Measurements from ENCODE around the gene UCN2.

UCN2 gene

DNA sequence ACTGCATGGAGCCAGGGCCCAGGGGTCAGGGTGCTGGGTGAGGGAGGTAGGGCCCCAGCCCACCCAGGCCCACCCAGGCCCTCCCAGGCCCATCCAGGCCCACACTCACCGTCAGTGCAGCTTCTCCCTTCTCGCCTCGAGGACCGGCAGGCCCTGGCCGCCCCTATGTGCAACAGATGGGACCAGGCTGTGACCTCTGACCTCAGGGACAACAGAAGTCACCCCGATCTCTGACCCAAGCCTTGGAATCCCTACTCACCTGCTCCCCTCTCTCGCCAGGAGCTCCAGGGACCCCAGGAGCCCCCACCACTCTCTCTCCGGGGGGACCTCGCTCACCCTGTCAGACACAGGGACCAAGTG, 2.8 kb upstream of the UCN2 start:
- Histone ChIP-seq H3K9me3 (ENCODE audit: control insufficient read depth, insufficient read depth, low read length) (no peaks in the 10 kb centered on the region), H3K27ac (ENCODE audit: low read depth, low read length) (no peak overlapping the region), H3K9me2 (replicated peaks; ENCODE audit: control insufficient read depth, low read length) (no peaks in the 10 kb centered on the region), H3K4me3 (ENCODE audit: low read length) (no peak overlapping the region), H3K36me3 (ENCODE audit: control insufficient read depth, low read length) (no peaks in the 10 kb centered on the region), H3F3A (ENCODE audit: control insufficient read depth, insufficient read depth) (no peaks in the 10 kb centered on the region), H4K20me1 (ENCODE audit: control insufficient read depth, insufficient read depth, low read depth, low read length) (no peaks in the 10 kb centered on the region), H3K4me2 (ENCODE audit: low read length) (no peak overlapping the region), H3K27me3 (ENCODE audit: control insufficient read depth, low read length) (no peaks in the 10 kb centered on the region), H3K4me1 (ENCODE audit: control insufficient read depth, low read length) (no peaks in the 10 kb centered on the region), H3K79me2 (ENCODE audit: control insufficient read depth, low read length) (no peaks in the 10 kb centered on the region)
- no peak for TF ChIP-seq EZH2phosphoT487 (IDR thresholded peaks at IDR 0.05; ENCODE audit: borderline replicate concordance, low read length)
- TF ChIP-seq, protein P1, sequence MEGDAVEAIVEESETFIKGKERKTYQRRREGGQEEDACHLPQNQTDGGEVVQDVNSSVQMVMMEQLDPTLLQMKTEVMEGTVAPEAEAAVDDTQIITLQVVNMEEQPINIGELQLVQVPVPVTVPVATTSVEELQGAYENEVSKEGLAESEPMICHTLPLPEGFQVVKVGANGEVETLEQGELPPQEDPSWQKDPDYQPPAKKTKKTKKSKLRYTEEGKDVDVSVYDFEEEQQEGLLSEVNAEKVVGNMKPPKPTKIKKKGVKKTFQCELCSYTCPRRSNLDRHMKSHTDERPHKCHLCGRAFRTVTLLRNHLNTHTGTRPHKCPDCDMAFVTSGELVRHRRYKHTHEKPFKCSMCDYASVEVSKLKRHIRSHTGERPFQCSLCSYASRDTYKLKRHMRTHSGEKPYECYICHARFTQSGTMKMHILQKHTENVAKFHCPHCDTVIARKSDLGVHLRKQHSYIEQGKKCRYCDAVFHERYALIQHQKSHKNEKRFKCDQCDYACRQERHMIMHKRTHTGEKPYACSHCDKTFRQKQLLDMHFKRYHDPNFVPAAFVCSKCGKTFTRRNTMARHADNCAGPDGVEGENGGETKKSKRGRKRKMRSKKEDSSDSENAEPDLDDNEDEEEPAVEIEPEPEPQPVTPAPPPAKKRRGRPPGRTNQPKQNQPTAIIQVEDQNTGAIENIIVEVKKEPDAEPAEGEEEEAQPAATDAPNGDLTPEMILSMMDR (IDR thresholded peaks at IDR 0.05; ENCODE audit: low read depth, low read length, poor library complexity, severe bottlenecking), result no peak

DNA sequence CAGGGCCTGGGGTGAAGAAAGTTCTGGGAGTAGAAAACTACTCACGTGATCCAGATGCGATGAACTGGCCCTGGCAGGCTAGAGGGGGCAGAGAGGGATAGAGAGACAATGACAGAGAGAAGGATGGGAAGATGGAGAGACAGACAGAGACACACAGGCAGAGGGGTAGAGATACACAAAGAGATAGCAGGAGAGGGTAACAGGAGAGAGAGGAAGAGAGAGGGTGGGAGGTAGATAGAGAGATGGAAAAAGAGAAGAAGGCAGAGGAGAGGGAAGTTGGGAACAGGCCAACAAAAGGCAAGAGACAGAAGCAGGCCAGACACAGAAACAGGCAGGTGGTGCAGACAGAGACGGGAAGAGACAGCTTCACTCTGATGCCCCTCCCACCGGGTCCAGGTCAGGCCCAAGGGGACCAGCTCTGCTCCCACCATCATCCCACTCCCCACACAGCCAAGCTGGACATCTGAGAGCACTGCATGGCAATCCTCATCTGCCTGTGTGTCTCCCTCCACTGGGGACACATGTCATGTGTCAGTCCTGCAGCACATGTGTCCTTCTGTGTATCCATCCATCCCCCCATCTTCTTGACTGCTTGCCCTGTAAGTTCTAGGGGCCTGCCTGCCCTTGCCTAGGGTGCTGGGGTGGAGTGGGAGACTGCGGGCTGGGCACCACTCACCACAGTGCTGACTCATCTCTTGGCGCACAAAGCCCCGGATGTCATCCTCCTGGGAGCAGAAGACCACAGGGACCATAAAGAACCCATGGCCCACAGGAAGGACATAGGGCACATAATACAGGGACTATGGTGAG, 2.2 kb upstream of the UCN2 start:
- H3K9me2 ChIP-seq (replicated peaks; ENCODE audit: control insufficient read depth, low read length), result no peaks in the 10 kb centered on the region
- H3K4me2 ChIP-seq (ENCODE audit: low read length), result no peak overlapping the region
- H3K27me3 ChIP-seq (ENCODE audit: control insufficient read depth, low read length), result 0 out of 2 replicates have a peak, but pooled peaks cover 2% of the 10 kb centered on the region
- no peak overlapping the region for H3K27ac ChIP-seq (ENCODE audit: low read depth, low read length)
- no peak for TF ChIP-seq EZH2phosphoT487 (IDR thresholded peaks at IDR 0.05; ENCODE audit: borderline replicate concordance, low read length)
- TF ChIP-seq, protein P1 (IDR thresholded peaks at IDR 0.05; ENCODE audit: low read depth, low read length, poor library complexity, severe bottlenecking), result no peak
- no peak overlapping the region for H3K4me3 ChIP-seq (ENCODE audit: low read length)
- H3K9me3 ChIP-seq (ENCODE audit: control insufficient read depth, insufficient read depth, low read length), result no peaks in the 10 kb centered on the region
- no peaks in the 10 kb centered on the region for H3F3A ChIP-seq (ENCODE audit: control insufficient read depth, insufficient read depth)
- no peaks in the 10 kb centered on the region for H3K79me2 ChIP-seq (ENCODE audit: control insufficient read depth, low read length)
- H4K20me1 ChIP-seq (ENCODE audit: control insufficient read depth, insufficient read depth, low read depth, low read length), result no peaks in the 10 kb centered on the region
- no peaks in the 10 kb centered on the region for H3K36me3 ChIP-seq (ENCODE audit: control insufficient read depth, low read length)
- H3K4me1 ChIP-seq (ENCODE audit: control insufficient read depth, low read length), result peaks cover 5% of the 10 kb centered on the region

DNA sequence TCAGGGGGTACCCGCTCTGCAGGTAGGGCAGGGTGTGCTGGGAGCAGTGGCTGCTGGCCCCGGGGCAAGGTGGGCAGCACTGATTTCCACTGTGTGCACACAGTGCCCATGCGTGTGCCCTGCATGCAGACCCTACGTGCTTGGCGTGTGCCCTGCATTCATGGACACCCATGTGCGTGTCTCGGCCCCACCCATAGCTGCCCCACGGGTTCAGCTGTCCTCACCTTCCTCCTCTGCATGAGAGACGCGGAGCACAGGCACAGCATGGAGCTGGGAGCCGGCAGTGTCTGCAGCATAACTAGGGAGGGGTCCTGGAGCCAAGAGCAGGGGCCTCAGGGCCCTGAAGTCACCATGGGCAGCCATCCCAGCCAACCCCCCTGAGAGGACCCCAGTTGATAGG, 1.6 kb upstream of the UCN2 start:
- Histone ChIP-seq H3K27ac (ENCODE audit: low read depth, low read length) (no peak overlapping the region), H3F3A (ENCODE audit: control insufficient read depth, insufficient read depth) (no peaks in the 10 kb centered on the region), H3K9me3 (ENCODE audit: control insufficient read depth, insufficient read depth, low read length) (no peaks in the 10 kb centered on the region), H3K9me2 (replicated peaks; ENCODE audit: control insufficient read depth, low read length) (no peaks in the 10 kb centered on the region), H3K4me3 (ENCODE audit: low read length) (no peak overlapping the region), H3K4me2 (ENCODE audit: low read length) (no peak overlapping the region), H3K4me1 (ENCODE audit: control insufficient read depth, low read length) (peaks cover 11% of the 10 kb centered on the region), H3K27me3 (ENCODE audit: control insufficient read depth, low read length) (0 out of 2 replicates have a peak, but pooled peaks cover 2% of the 10 kb centered on the region), H4K20me1 (ENCODE audit: control insufficient read depth, insufficient read depth, low read depth, low read length) (no peaks in the 10 kb centered on the region), H3K79me2 (ENCODE audit: control insufficient read depth, low read length) (no peaks in the 10 kb centered on the region), H3K36me3 (ENCODE audit: control insufficient read depth, low read length) (no peaks in the 10 kb centered on the region)
- no peak for TF ChIP-seq EZH2phosphoT487 (IDR thresholded peaks at IDR 0.05; ENCODE audit: borderline replicate concordance, low read length)
- TF ChIP-seq, protein P1 (IDR thresholded peaks at IDR 0.05; ENCODE audit: low read depth, low read length, poor library complexity, severe bottlenecking), result no peak
